ENCODE data around the gene MTA3. TPM values are rescaled to one million over a fixed set of nuclear protein-coding genes. Genes with fewer than 3 reads are reported as not detected.

The MTA3 gene
- total RNA-seq (10 to 100 TPM; 15.3 to 31.8 (median 26.4) TPM), polyA plus RNA-seq (10 to 100 TPM; 11.9 to 20.9 TPM)
- long read RNA-seq, donor 1, transcript MTA3-204 (14 exons, 2,041 nt): major isoform, 16 of 40 reads
- long read RNA-seq, donor 1, transcript MTA3-205 (14 exons, 2,202 nt): minor isoform, 13 of 40 reads
- long read RNA-seq, donor 1, partial matches to known transcripts: 3 of 40 reads
- long read RNA-seq, donor 1, other reads (novel, unspliced or antisense): 7 of 40 reads
- long read RNA-seq, donor 2, transcript MTA3-205 (14 exons, 2,202 nt): major isoform, 38 of 98 reads
- long read RNA-seq, donor 2, transcript MTA3-204 (14 exons, 2,041 nt): minor isoform, 35 of 98 reads
- long read RNA-seq, donor 2, partial matches to known transcripts: 12 of 98 reads
- long read RNA-seq, donor 2, other reads (novel, unspliced or antisense): 13 of 98 reads
- long read RNA-seq, donor 3, transcript MTA3-205 (14 exons, 2,202 nt): major isoform, 10 of 26 reads
- long read RNA-seq, donor 3, transcript MTA3-204 (14 exons, 2,041 nt): minor isoform, 8 of 26 reads
- long read RNA-seq, donor 3, partial matches to known transcripts: 2 of 26 reads
- long read RNA-seq, donor 3, other reads (novel, unspliced or antisense): 6 of 26 reads

GRCh38 chr2:42568401-42569115 is at the start of gene MTA3:
TSS of gene MTA3 (plus strand) at chr2:42568632. CDS start at chr2:42568746, 114 bp downstream.
- intact Hi-C loops (cut with DNase I): loop anchor here in 1 of 10 donors (5.0 kb wide), 1 partner anchor 94 kb away; no protein-coding TSS in a partner anchor
- no peaks in the 10 kb centered on the region for H3K27me3 ChIP-seq
- 1 to 2% (median 1%) methylated on average over 7 to 67 of the region's 67 CpGs for WGBS, 4 donors
- H3K4me1 ChIP-seq: peaks cover 0 to 24% (median 13%) of the 10 kb centered on the region in 12 donors
- ATAC-seq: peak; percentile 41 to 90 (median 71)
- peak within 1 kb of the TSS; percentile 69 to 93 (median 85) for H3K27ac ChIP-seq
- TF ChIP-seq CTCF (IDR thresholded peaks at IDR 0.05): no peak
- TF ChIP-seq POLR2A (IDR thresholded peaks at IDR 0.05): no peak
- H3K4me3 ChIP-seq: peak within 1 kb of the TSS; percentile 78 to 99 (median 94)
- H3K9me3 ChIP-seq: no peaks in the 10 kb centered on the region
- peak; percentile 64 to 78 (median 72) for DNase-seq
- H3K36me3 ChIP-seq: peaks cover 0 to 22% (median 4%) of the 10 kb centered on the region in 9 donors

- WGBS, 4 donors: 86 to 90% (median 87%) methylated on average over 8 of the region's 8 CpGs
- DNase-seq (no peak), ATAC-seq (no peak)
- no peak overlapping the region for H3K27ac ChIP-seq
- H3K9me3 ChIP-seq: no peaks in the 10 kb centered on the region
- no peak overlapping the region for H3K4me3 ChIP-seq
- intact Hi-C loops (cut with DNase I): no loop called here
- H3K4me1 ChIP-seq: no peaks in the 10 kb centered on the region
- TF ChIP-seq CTCF (IDR thresholded peaks at IDR 0.05) (no peak), POLR2A (IDR thresholded peaks at IDR 0.05) (no peak)
- H3K27me3 ChIP-seq: no peaks in the 10 kb centered on the region
- H3K36me3 ChIP-seq: no peaks in the 10 kb centered on the region
Measured at GRCh38 chr2:42519624-42520023, 48.8 kb upstream of the MTA3 start.

GRCh38 chr2:42522035-42522434 is 46.4 kb upstream of the MTA3 start:
- intact Hi-C loops (cut with DNase I): no loop called here
- 36 to 73% (median 41%) methylated on average over 2 of the region's 2 CpGs for WGBS, 4 donors
- no peaks in the 10 kb centered on the region for H3K36me3 ChIP-seq
- no peak overlapping the region for H3K4me3 ChIP-seq
- DNase-seq (no peak), ATAC-seq (no peak)
- no peaks in the 10 kb centered on the region for H3K27me3 ChIP-seq
- no peak overlapping the region for H3K27ac ChIP-seq
- TF ChIP-seq POLR2A (IDR thresholded peaks at IDR 0.05): no peak
- TF ChIP-seq CTCF (IDR thresholded peaks at IDR 0.05): no peak
- no peaks in the 10 kb centered on the region for H3K9me3 ChIP-seq
- H3K4me1 ChIP-seq: no peaks in the 10 kb centered on the region

GRCh38 chr2:42523341-42523740 is 45.1 kb upstream of the MTA3 start:
- Histone ChIP-seq H3K27ac (no peak overlapping the region), H3K4me3 (no peak overlapping the region), H3K9me3 (no peaks in the 10 kb centered on the region), H3K4me1 (no peaks in the 10 kb centered on the region), H3K36me3 (no peaks in the 10 kb centered on the region), H3K27me3 (no peaks in the 10 kb centered on the region)
- TF ChIP-seq POLR2A (IDR thresholded peaks at IDR 0.05): no peak
- TF ChIP-seq CTCF (IDR thresholded peaks at IDR 0.05): no peak
- DNase-seq: no peak
- intact Hi-C loops (cut with DNase I): no loop called here
- no peak for ATAC-seq
- 67 to 76% (median 74%) methylated on average over 12 to 13 of the region's 13 CpGs for WGBS, 4 donors
